ENCODE measurements around the gene LIN28B.
"Not testable (repeated sequence)": the region's sequence is repeated elsewhere in the genome, so short reads cannot be mapped to it uniquely, and the experiment has no call there.

LIN28B gene

GRCh38 chr6:104956731-104957294 is at the start of gene LIN28B:
TSS of gene LIN28B (plus strand) at chr6:104957107. CDS start at chr6:104957251, 144 bp downstream.
- FAIRE-seq: no peak

- FAIRE-seq: no peak
These were observed 48.6 kb upstream of the LIN28B start for GRCh38 chr6:104908031-104908887.

- FAIRE-seq: no peak
These were observed 47.9 kb upstream of the LIN28B start for GRCh38 chr6:104908888-104909525.

- FAIRE-seq: no peak
These were observed 35.0 kb upstream of the LIN28B start for GRCh38 chr6:104921896-104922295.

GRCh38 chr6:104928141-104928540 is 28.8 kb upstream of the LIN28B start:
- FAIRE-seq: no peak

- no peak for FAIRE-seq
These were observed 27.6 kb upstream of the LIN28B start for GRCh38 chr6:104929353-104929752.

- no peak for FAIRE-seq
These were observed 26.0 kb upstream of the LIN28B start for GRCh38 chr6:104930939-104931338.

GRCh38 chr6:104936766-104937535 is 20.0 kb upstream of the LIN28B start:
- no peak for FAIRE-seq

GRCh38 chr6:104940238-104940892 is 16.5 kb upstream of the LIN28B start:
- FAIRE-seq: no peak

GRCh38 chr6:104940893-104941728 is 15.8 kb upstream of the LIN28B start:
- no peak for FAIRE-seq

- FAIRE-seq: no peak
These were observed 15.2 kb upstream of the LIN28B start for GRCh38 chr6:104941729-104942091.

GRCh38 chr6:104943781-104944180 is 13.1 kb upstream of the LIN28B start:
- peak; percentile 31 for FAIRE-seq

- FAIRE-seq: no peak
These were observed 7.7 kb upstream of the LIN28B start for GRCh38 chr6:104949206-104949605.

- no peak for FAIRE-seq
These were observed 5.2 kb upstream of the LIN28B start for GRCh38 chr6:104951677-104952076.

- no peak for FAIRE-seq
These were observed 4.0 kb upstream of the LIN28B start for GRCh38 chr6:104952911-104953399.

- not testable (repeated sequence) for FAIRE-seq
These were observed 3.3 kb upstream of the LIN28B start for GRCh38 chr6:104953400-104954189.

GRCh38 chr6:104954190-104954797 is 2.6 kb upstream of the LIN28B start:
- no peak for FAIRE-seq

- FAIRE-seq: no peak
These were observed 1.4 kb upstream of the LIN28B start for GRCh38 chr6:104955491-104955890.

GRCh38 chr6:104955927-104956730 is 778 bp upstream of the LIN28B start:
- no peak for FAIRE-seq

Data from TTC549 (cell line).